ENCODE data around the gene SLC4A1. TPM values are rescaled to one million over a fixed set of nuclear protein-coding genes. Genes with fewer than 3 reads are reported as not detected.

SLC4A1 gene
- polyA plus RNA-seq, 1 experiment = not detected

DNA sequence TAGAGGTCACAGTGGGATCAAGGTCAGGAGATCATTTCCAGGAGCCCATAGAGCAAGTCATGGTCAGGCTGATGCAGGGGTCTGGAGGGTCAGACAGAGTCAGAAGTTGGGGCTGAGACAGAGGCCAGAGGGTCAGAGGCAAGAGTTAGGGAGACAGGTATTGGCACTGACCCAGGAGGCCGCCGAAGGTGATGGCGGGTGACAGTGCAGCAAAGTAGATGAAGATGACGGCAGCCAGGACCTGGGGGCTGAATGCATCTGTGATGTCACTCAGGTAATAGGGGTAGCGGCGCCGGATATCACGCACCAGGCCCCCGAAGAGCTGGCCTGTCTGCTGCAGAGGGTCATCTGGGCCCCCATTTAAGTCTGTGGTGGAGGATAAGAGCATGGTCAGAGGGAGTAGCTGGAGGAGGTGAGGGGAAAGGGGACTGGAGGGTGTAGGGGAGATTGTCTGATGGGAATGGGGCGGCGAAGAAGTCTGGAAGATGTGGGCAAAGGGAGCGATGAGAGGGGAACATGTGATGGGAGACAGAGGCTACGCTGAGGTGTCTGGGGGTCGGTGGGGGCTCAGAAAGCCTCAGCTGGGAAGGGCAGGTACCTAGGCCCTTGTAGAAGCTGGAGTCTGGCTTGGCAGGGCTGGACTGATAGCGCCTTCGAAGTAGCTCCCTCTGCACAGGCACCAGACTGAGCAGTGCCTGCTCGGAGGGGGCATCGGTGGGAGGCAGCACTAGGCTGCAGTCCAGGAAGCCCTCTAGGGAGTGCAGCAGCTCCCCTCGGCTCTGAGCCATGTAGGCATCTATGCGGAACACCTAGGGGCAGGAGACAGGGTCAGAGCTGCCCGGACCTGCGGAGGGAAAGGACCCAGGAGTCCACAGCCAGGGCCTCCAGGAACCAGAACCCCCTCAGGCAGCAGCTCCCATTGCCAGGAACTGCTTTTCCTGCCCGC lies 9.8 kb downstream of the SLC4A1 start:
- Histone ChIP-seq H3K27me3 (ENCODE audit: control insufficient read depth, insufficient read depth, low read length) (peaks cover 2% of the 10 kb centered on the region), H3K36me3 (ENCODE audit: control insufficient read depth, insufficient read depth, low read length) (no peaks in the 10 kb centered on the region), H3K4me3 (ENCODE audit: low read depth, low read length) (no peak overlapping the region)
- ChIA-PET POLR2A (no interaction called here), CTCF (interaction anchor here (1.0 kb wide), 1 partner anchor 24 kb away, joined by 3 read pairs; no protein-coding TSS in a partner anchor)
- TF ChIP-seq, protein P1, sequence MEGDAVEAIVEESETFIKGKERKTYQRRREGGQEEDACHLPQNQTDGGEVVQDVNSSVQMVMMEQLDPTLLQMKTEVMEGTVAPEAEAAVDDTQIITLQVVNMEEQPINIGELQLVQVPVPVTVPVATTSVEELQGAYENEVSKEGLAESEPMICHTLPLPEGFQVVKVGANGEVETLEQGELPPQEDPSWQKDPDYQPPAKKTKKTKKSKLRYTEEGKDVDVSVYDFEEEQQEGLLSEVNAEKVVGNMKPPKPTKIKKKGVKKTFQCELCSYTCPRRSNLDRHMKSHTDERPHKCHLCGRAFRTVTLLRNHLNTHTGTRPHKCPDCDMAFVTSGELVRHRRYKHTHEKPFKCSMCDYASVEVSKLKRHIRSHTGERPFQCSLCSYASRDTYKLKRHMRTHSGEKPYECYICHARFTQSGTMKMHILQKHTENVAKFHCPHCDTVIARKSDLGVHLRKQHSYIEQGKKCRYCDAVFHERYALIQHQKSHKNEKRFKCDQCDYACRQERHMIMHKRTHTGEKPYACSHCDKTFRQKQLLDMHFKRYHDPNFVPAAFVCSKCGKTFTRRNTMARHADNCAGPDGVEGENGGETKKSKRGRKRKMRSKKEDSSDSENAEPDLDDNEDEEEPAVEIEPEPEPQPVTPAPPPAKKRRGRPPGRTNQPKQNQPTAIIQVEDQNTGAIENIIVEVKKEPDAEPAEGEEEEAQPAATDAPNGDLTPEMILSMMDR (IDR thresholded peaks at IDR 0.05; ENCODE audit: insufficient read depth, low read depth, low read length) = no peak
- DNase-seq (ENCODE audit: low read depth) = no peak

DNA sequence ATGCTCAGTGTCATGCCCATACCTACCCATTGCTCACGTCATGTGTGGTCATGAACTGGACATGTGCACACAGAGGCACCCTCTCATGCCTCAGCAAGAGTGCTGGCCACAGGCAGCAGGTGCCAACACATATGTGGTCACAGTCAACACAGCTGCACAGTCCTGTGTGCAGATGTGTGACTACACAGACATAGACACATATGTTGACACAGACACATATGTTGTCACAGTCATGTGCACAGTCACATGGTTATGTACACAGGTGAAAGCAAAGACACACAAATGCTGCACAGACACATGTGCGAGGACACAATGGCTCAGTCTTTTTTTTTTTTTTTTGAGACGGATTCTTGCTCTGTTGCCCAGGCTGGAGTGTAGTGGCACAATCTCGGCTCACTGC lies 11.3 kb downstream of the SLC4A1 start:
- no peak overlapping the region for H3K4me3 ChIP-seq (ENCODE audit: low read depth, low read length)
- no peak for DNase-seq (ENCODE audit: low read depth)
- no peaks in the 10 kb centered on the region for H3K36me3 ChIP-seq (ENCODE audit: control insufficient read depth, insufficient read depth, low read length)
- peaks cover under 1% of the 10 kb centered on the region for H3K27me3 ChIP-seq (ENCODE audit: control insufficient read depth, insufficient read depth, low read length)
- POLR2A ChIA-PET = no interaction called here
- CTCF ChIA-PET = interaction anchor here (1.4 kb wide), 1 partner anchor 11 kb away, joined by 3 read pairs; no protein-coding TSS in a partner anchor
- TF ChIP-seq, protein P1 (IDR thresholded peaks at IDR 0.05; ENCODE audit: insufficient read depth, low read depth, low read length) = no peak

DNA sequence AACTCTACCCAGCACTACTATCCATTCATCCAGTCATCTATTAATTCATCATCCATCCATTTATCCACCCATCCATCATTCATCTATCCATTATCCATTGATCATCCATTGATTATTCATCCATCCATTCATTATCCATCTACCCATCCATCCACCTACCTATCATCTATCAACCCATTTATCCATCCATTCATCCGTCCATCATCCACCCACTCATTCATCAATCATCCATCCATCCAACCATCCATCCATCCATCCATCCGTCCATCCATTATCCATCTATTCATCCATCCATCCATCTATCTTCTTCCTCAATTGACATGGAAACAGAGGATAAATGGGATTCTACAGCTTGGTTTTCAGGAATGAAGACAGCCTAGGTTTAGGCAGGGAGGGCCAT lies 12.0 kb downstream of the SLC4A1 start:
- no peaks in the 10 kb centered on the region for H3K36me3 ChIP-seq (ENCODE audit: control insufficient read depth, insufficient read depth, low read length)
- POLR2A ChIA-PET = no interaction called here
- no peak for DNase-seq (ENCODE audit: low read depth)
- TF ChIP-seq, protein P1 (IDR thresholded peaks at IDR 0.05; ENCODE audit: insufficient read depth, low read depth, low read length) = no peak
- CTCF ChIA-PET = interaction anchor here (0.6 to 1.4 kb wide), 2 partner anchors 10 to 319 kb away, joined by 3 to 5 read pairs; no protein-coding TSS in a partner anchor
- H3K27me3 ChIP-seq (ENCODE audit: control insufficient read depth, insufficient read depth, low read length) = no peaks in the 10 kb centered on the region; the same call in none of the 2 replicates
- H3K4me3 ChIP-seq (ENCODE audit: low read depth, low read length) = no peak overlapping the region

DNA sequence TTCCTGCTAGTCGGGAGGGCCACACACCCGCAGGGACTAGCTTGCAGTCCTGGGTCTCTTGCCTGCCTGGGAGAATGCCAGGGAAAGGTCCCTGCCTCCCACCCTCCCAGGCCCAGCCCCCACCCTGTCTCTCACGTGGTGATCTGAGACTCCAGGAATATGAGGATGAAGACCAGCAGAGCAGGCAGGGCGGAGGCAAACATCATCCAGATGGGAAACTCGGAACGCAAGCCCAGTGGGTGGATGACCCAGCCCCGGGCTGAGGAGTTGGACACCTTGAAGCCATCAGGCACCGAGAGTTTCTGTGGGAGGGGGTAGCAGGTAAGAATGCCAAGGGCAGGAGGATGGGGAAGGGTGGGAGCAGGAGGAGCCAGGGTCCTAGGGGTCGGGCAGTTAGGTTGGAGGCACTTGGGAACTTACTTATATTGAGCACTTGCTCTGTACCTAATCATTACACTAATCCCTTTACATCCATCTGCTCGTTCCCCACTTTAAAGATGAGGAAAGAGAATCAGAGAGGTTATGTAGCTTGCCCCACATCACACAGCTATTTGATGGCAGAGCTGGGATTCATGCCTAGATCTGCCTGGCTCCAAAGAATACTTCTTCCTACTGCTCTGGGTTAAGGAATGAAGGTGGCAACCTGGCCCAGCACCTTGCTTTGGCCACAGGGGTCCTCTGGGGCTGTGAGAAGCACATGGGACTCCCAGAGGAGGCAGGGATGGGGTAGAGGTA lies 13.4 kb downstream of the SLC4A1 start:
- POLR2A ChIA-PET = no interaction called here
- H3K27me3 ChIP-seq (ENCODE audit: control insufficient read depth, insufficient read depth, low read length) = no peaks in the 10 kb centered on the region; the same call in none of the 2 replicates
- TF ChIP-seq, protein P1 (IDR thresholded peaks at IDR 0.05; ENCODE audit: insufficient read depth, low read depth, low read length) = no peak
- no peaks in the 10 kb centered on the region for H3K36me3 ChIP-seq (ENCODE audit: control insufficient read depth, insufficient read depth, low read length)
- CTCF ChIA-PET = interaction anchor here (0.7 kb wide), 1 partner anchor 45 kb away, joined by 3 read pairs; no protein-coding TSS in a partner anchor
- no peak overlapping the region for H3K4me3 ChIP-seq (ENCODE audit: low read depth, low read length)
- no peak for DNase-seq (ENCODE audit: low read depth)

DNA sequence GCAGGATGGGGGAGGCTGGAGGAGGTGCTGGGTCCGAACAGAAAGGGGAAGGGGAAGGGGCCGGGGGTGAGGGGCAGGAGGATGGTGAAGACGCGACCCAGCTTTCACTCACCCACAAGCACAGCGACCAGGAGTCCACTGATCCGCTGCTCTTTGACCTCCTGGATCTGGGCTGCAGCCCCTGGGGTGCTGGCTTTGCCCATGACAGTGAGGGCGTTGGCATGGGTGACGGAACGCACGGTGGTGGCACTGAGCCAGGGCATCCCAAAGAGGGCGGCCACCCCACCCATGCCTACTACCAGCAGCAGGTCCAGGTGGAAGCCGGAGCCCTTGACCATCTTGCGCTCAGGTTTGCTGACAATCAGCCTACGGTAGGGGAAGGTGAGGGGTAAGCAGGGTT lies 14.9 kb downstream of the SLC4A1 start:
- no peak for DNase-seq (ENCODE audit: low read depth)
- ChIA-PET POLR2A (no interaction called here), CTCF (no interaction called here)
- Histone ChIP-seq H3K4me3 (ENCODE audit: low read depth, low read length) (no peak overlapping the region), H3K27me3 (ENCODE audit: control insufficient read depth, insufficient read depth, low read length) (no peaks in the 10 kb centered on the region; the same call in none of the 2 replicates), H3K36me3 (ENCODE audit: control insufficient read depth, insufficient read depth, low read length) (no peaks in the 10 kb centered on the region)
- TF ChIP-seq, protein P1 (IDR thresholded peaks at IDR 0.05; ENCODE audit: insufficient read depth, low read depth, low read length) = no peak

Measured in BJ (cell line).